Loucy (cell line): ENCODE results near the gene ARL2BP.

Source experiments
- H2AFZ ChIP-seq: fragments of 200-600 bp; sonication (generic); 2 replicates; pipeline ENCODE4 v1.6.0; 2016; ENCODE audit warnings: antibody characterized with exemption, mild to moderate bottlenecking, low read length, moderate library complexity
- H3F3A ChIP-seq: fragments of 200-600 bp; 2 replicates; pipeline ENCODE4 v1.6.0; 2016; ENCODE audit warnings: antibody characterized with exemption, low read depth, mild to moderate bottlenecking
- H3K27me3 ChIP-seq: fragments of 200-600 bp; sonication (generic); 2 replicates; pipeline ENCODE4 v1.6.1; 2014; ENCODE audit warnings: low read length, mild to moderate bottlenecking; ENCODE audit not compliant: insufficient read depth, poor library complexity, severe bottlenecking
- H3K36me3 ChIP-seq: fragments of 200-600 bp; sonication (generic); 2 replicates; pipeline ENCODE4 v1.6.1; 2016; ENCODE audit warnings: low read length; ENCODE audit not compliant: insufficient read depth
- H3K4me1 ChIP-seq: fragments of 200-600 bp; sonication (generic); 2 replicates; pipeline ENCODE4 v1.5.1; 2014; ENCODE audit warnings: low read length, mild to moderate bottlenecking; ENCODE audit not compliant: insufficient read depth, poor library complexity, severe bottlenecking
- H3K4me2 ChIP-seq: fragments of 200-600 bp; sonication (generic); 2 replicates; pipeline ENCODE4 v1.6.0; 2014; ENCODE audit warnings: antibody characterized with exemption, low read length, low read depth, mild to moderate bottlenecking; ENCODE audit not compliant: poor library complexity, severe bottlenecking
- H3K4me3 ChIP-seq: fragments of 200-600 bp; sonication (generic); 2 replicates; pipeline ENCODE4 v1.5.1; 2014; ENCODE audit warnings: low read length, mild to moderate bottlenecking, mixed read lengths; ENCODE audit not compliant: poor library complexity, severe bottlenecking
- H3K79me2 ChIP-seq: fragments of 200-600 bp; sonication (generic); 2 replicates; pipeline ENCODE4 v1.6.1; 2014; ENCODE audit warnings: low read length; ENCODE audit not compliant: insufficient read depth
- H3K9ac ChIP-seq: fragments of 200-600 bp; sonication (generic); 2 replicates; pipeline ENCODE4 v1.6.0; 2014; ENCODE audit warnings: mild to moderate bottlenecking, low read depth, low read length, moderate library complexity; ENCODE audit not compliant: poor library complexity, severe bottlenecking
- H3K9me2 ChIP-seq: fragments of 200-600 bp; sonication (generic); replicated peaks from 2 replicates; pipeline ENCODE4 v1.6.1; 2016; ENCODE audit warnings: low read depth, low read length, mixed read lengths
- H3K9me3 ChIP-seq: fragments of 200-600 bp; sonication (generic); 2 replicates; pipeline ENCODE4 v1.6.1; 2014; ENCODE audit warnings: mild to moderate bottlenecking, antibody characterized with exemption, low read length, low read depth; ENCODE audit not compliant: insufficient read depth
- H4K20me1 ChIP-seq: fragments of 200-600 bp; sonication (generic); 2 replicates; pipeline ENCODE4 v1.6.0; 2014; ENCODE audit warnings: antibody characterized with exemption, low read length, mild to moderate bottlenecking; ENCODE audit not compliant: insufficient read depth, poor library complexity, severe bottlenecking
- EZH2phosphoT487 ChIP-seq: fragments of 200-600 bp; IDR thresholded peaks from 2 replicates; pipeline ENCODE4 v1.6.1; 2018; ENCODE audit warnings: antibody characterized with exemption, mild to moderate bottlenecking, moderate library complexity, borderline replicate concordance
- TF ChIP-seq, protein P1 (sequence below): fragments of 200-600 bp; sonication (generic); conservative IDR thresholded peaks from 2 replicates; pipeline ENCODE4 v1.5.1; 2014; ENCODE audit warnings: mild to moderate bottlenecking, antibody characterized with exemption, low read length

Gene ARL2BP

DNA sequence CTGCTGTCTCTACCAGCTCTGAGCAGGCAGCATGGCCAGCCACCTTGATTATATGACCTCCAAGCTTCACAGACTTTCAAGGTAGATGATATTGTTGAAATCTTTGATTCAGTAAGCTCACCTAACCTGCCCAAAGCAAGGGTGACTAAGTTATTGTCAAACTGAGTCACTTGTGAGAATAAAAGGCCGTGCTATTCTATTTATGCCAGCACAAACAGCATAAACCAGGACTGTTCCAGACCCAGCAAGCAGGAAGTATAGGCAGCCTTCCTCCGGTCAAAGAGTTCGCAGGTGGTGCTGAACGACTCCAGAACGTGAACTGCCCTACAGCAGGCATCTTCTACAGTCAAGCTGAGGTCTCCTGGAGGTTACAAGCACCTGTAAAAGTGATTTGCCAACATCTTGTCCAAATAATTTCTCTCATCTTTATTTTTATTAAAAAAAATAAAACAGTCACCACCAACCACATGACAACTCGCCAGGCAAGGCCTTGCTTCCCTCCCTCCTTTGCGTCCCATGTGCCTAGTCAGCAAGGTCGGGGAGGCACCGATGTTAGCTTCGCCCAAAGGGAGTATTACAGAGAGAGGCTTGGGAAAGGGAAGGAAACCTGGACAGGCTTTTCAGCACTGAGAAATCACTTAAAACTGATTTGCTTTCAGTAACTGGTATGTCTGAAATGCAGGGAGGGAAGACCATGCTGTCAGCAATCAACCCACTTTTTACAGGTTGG lies 10.8 kb downstream of the ARL2BP start:
- Histone ChIP-seq H3K36me3 (peaks cover 16% of the 10 kb centered on the region; the same call in 1 of the 2 replicates), H3K9ac (no peak overlapping the region), H2AFZ (no peak overlapping the region), H3K27me3 (no peaks in the 10 kb centered on the region), H3K4me1 (no peaks in the 10 kb centered on the region), H3F3A (no peaks in the 10 kb centered on the region), H3K4me3 (no peak overlapping the region), H3K9me2 (no peaks in the 10 kb centered on the region), H3K79me2 (no peaks in the 10 kb centered on the region), H4K20me1 (no peaks in the 10 kb centered on the region), H3K4me2 (no peak overlapping the region), H3K9me3 (no peaks in the 10 kb centered on the region)
- TF ChIP-seq, protein P1, sequence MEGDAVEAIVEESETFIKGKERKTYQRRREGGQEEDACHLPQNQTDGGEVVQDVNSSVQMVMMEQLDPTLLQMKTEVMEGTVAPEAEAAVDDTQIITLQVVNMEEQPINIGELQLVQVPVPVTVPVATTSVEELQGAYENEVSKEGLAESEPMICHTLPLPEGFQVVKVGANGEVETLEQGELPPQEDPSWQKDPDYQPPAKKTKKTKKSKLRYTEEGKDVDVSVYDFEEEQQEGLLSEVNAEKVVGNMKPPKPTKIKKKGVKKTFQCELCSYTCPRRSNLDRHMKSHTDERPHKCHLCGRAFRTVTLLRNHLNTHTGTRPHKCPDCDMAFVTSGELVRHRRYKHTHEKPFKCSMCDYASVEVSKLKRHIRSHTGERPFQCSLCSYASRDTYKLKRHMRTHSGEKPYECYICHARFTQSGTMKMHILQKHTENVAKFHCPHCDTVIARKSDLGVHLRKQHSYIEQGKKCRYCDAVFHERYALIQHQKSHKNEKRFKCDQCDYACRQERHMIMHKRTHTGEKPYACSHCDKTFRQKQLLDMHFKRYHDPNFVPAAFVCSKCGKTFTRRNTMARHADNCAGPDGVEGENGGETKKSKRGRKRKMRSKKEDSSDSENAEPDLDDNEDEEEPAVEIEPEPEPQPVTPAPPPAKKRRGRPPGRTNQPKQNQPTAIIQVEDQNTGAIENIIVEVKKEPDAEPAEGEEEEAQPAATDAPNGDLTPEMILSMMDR, result no peak
- no peak for TF ChIP-seq EZH2phosphoT487

DNA sequence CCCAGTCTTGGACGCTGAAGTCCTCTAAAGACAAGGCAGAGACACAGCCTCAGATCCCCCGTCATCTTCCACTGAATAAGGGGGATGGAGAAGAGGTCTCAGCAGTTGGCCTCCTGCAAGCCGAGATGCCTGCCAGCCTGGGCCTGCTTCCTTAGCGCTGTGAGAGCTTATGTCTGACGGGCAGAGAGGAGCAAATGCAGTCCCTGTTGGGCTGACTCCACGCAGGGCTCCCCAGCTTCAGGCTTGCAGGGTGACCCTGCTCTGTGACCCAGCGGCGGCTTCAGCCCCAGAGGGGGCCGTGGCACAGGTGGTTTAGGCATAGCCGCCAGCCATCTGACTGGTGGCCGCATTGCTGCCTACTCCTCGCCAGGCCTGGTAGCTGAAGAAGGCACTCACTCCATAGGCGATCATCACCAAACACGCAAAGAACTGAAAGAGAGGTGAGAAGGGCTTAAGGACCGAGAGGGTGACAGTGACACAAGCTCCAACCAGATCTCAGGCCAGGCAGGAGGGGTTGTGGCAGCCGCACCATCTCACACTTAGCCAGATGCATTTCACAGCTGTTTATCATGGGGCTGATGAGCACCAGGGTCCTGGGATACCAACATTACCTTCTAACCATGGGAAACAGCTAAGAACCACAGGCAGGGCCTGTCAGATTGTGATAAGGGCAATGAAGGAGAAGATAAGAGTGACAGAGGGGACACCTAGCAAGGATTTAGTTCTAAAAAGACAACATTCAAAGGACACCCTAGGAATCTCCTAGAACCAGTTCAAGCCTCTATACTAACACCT lies 11.7 kb downstream of the ARL2BP start:
- no peak for TF ChIP-seq EZH2phosphoT487
- TF ChIP-seq, protein P1, result no peak
- Histone ChIP-seq H3K79me2 (no peaks in the 10 kb centered on the region), H3K9ac (no peak overlapping the region), H2AFZ (no peak overlapping the region), H3K4me2 (no peak overlapping the region), H3K9me2 (no peaks in the 10 kb centered on the region), H3K4me1 (no peaks in the 10 kb centered on the region), H4K20me1 (no peaks in the 10 kb centered on the region), H3K36me3 (peaks cover 9% of the 10 kb centered on the region; the same call in 1 of the 2 replicates), H3K27me3 (no peaks in the 10 kb centered on the region), H3F3A (no peaks in the 10 kb centered on the region), H3K4me3 (no peak overlapping the region), H3K9me3 (no peaks in the 10 kb centered on the region)

DNA sequence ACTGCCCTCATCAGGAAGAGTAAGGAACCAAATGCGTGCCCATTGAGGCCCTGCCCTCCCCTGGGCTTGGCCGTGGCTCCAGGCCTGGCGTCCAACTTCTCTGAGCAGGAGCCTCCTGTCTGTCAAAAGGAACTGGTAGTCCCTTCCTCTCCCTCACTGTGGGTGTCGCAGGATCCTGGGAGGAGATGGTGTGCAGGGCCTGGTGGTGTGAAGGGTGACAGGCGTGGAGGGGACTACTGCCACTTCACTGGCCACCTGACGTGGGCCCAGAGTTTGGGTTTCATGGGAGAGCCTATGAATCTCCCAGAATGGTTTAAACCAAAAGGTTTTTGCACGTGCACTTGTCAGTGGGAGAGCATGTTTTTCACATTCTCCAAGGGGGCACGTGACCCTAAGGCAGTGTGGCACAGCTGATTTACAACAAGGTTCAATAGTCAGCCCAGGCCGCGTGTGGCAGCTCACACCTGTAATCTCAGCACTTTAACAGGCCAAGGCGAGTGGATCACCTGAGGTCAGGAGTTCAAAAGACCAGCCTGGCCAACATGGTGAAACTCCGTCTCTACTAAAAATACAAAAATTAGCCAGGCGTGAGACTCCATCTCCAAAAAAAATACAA lies 12.5 kb downstream of the ARL2BP start:
- Histone ChIP-seq H2AFZ (no peak overlapping the region), H3K9me3 (no peaks in the 10 kb centered on the region), H3K36me3 (peaks cover 1% of the 10 kb centered on the region; the same call in 1 of the 2 replicates), H3F3A (no peaks in the 10 kb centered on the region), H3K27me3 (no peaks in the 10 kb centered on the region), H3K9me2 (no peaks in the 10 kb centered on the region), H3K4me1 (no peaks in the 10 kb centered on the region), H3K79me2 (no peaks in the 10 kb centered on the region), H3K4me3 (no peak overlapping the region), H3K4me2 (no peak overlapping the region), H4K20me1 (no peaks in the 10 kb centered on the region), H3K9ac (no peak overlapping the region)
- TF ChIP-seq EZH2phosphoT487, result no peak
- TF ChIP-seq, protein P1, result no peak
